A673 (cell line): Measurements from ENCODE around the gene NOP16. TPM values are rescaled to one million over a fixed set of nuclear protein-coding genes. Genes with fewer than 3 reads are reported as not detected.

Source experiments
- BruUV-seq: library from RNA; stranded (reverse); fragments of 400-500 nt; replicated peaks from 2 replicates; lab custom pipeline; 2021; lab: Mats Ljungman, UMichigan
- CTCF ChIA-PET: fragments of 300-600 bp; sonication (Branson Sonifier 250); formaldehyde crosslinking; loops from one replicate; lab custom pipeline; 2022; ENCODE audit warnings: antibody characterized with exemption; lab: Charles Lee
- POLR2A ChIA-PET: fragments of 300-600 bp; sonication (Branson Sonifier 250); formaldehyde crosslinking; loops from one replicate; lab custom pipeline; 2022; ENCODE audit warnings: antibody characterized with exemption; ENCODE audit not compliant: low non-redundant PET; lab: Charles Lee
- DNase-seq: peaks from one replicate; pipeline ENCODE4 v3.0.0-alpha.2; 2015; ENCODE audit warnings: low spot score
- H3K27ac ChIP-seq: fragments of 200-600 bp; sonication (generic); 2 replicates; pipeline ENCODE4 v1.5.1; 2016; ENCODE audit warnings: mixed run types, low read depth, mild to moderate bottlenecking, mixed read lengths, antibody characterized with exemption, low read length; ENCODE audit not compliant: poor library complexity, severe bottlenecking
- H3K27me3 ChIP-seq: fragments of 200-600 bp; sonication (generic); replicated peaks from 2 replicates; pipeline ENCODE4 v1.6.1; 2017; ENCODE audit warnings: mixed run types, low read depth, mild to moderate bottlenecking, mixed read lengths, antibody characterized with exemption, low read length; ENCODE audit not compliant: insufficient read depth, poor library complexity
- H3K36me3 ChIP-seq: fragments of 200-600 bp; sonication (generic); 2 replicates; pipeline ENCODE4 v1.6.1; 2016; ENCODE audit warnings: mixed run types, mild to moderate bottlenecking, mixed read lengths, antibody characterized with exemption, low read length; ENCODE audit not compliant: insufficient read depth, poor library complexity, severe bottlenecking
- H3K4me1 ChIP-seq: fragments of 200-600 bp; sonication (generic); 2 replicates; pipeline ENCODE4 v1.6.1; 2017; ENCODE audit warnings: mixed run types, mild to moderate bottlenecking, mixed read lengths, antibody characterized with exemption, low read length; ENCODE audit not compliant: insufficient read depth, poor library complexity, severe bottlenecking
- H3K4me3 ChIP-seq: fragments of 200-600 bp; sonication (generic); 2 replicates; pipeline ENCODE4 v1.5.1; 2016; ENCODE audit warnings: low read depth, mixed run types, mild to moderate bottlenecking, mixed read lengths, low read length; ENCODE audit not compliant: poor library complexity, severe bottlenecking
- H3K9me3 ChIP-seq: fragments of 200-600 bp; sonication (generic); 2 replicates; pipeline ENCODE4 v1.6.1; 2016; ENCODE audit warnings: mixed run types, low read depth, mild to moderate bottlenecking, mixed read lengths, antibody characterized with exemption, low read length; ENCODE audit not compliant: poor library complexity, severe bottlenecking
- EZH2 ChIP-seq: fragments of 200-600 bp; sonication (generic); IDR thresholded peaks from 2 replicates; pipeline ENCODE4 v1.6.1; 2017; ENCODE audit warnings: borderline replicate concordance, low read depth, mild to moderate bottlenecking, mixed read lengths, antibody characterized with exemption, low read length; ENCODE audit not compliant: poor library complexity, severe bottlenecking
- intact Hi-C: fragments of 100-400 bp; cut with micrococcal nuclease; formaldehyde crosslinking; loops from one replicate; pipeline ENCODE4 v1.10.0; 2022; ENCODE audit not compliant: unreplicated experiment
- total RNA-seq: library from RNA; stranded (reverse); gene quantifications from 2 replicates; pipeline ENCODE4 v1.2.3, GENCODE V29; 2021
- TF ChIP-seq, protein P1 (sequence below): fragments of 300-800, 200-600 bp; sonication (generic); conservative IDR thresholded peaks from 2 replicates; pipeline ENCODE4 v1.5.1; 2017; ENCODE audit warnings: low read depth, mild to moderate bottlenecking, antibody characterized with exemption, low read length, moderate library complexity, mixed read lengths

The NOP16 gene
- total RNA-seq, 1 experiment from 2014 or later, result 66.0 TPM

DNA sequence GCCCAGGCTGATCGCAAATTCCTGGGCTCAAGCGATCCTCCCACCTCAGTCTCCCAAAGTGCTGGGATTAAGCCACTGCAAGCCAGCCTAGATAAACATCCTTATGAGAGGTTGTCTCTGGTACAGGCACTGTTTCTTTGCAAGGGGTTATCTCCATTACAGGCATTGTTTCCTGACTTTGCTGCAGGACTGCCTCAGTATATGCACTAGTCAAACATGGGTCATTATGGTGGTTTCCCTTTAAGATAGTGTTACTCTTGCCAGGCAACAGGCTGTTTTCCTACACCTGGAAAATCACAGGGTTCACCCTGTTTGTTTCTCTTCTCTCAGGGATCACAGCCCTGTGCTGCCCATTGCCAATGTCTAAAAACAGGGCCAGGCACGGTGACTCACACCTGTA is 35.8 kb upstream of the NOP16 start:
- TF ChIP-seq, protein P1, sequence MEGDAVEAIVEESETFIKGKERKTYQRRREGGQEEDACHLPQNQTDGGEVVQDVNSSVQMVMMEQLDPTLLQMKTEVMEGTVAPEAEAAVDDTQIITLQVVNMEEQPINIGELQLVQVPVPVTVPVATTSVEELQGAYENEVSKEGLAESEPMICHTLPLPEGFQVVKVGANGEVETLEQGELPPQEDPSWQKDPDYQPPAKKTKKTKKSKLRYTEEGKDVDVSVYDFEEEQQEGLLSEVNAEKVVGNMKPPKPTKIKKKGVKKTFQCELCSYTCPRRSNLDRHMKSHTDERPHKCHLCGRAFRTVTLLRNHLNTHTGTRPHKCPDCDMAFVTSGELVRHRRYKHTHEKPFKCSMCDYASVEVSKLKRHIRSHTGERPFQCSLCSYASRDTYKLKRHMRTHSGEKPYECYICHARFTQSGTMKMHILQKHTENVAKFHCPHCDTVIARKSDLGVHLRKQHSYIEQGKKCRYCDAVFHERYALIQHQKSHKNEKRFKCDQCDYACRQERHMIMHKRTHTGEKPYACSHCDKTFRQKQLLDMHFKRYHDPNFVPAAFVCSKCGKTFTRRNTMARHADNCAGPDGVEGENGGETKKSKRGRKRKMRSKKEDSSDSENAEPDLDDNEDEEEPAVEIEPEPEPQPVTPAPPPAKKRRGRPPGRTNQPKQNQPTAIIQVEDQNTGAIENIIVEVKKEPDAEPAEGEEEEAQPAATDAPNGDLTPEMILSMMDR, result no peak
- TF ChIP-seq EZH2, result no peak
- no peaks in the 10 kb centered on the region for H3K27me3 ChIP-seq
- intact Hi-C loops, result no loop called here
- BruUV-seq, result no TSS peak
- DNase-seq, result no peak
- H3K4me1 ChIP-seq, result no peaks in the 10 kb centered on the region
- no peak overlapping the region for H3K27ac ChIP-seq
- no peak overlapping the region for H3K4me3 ChIP-seq
- ChIA-PET POLR2A (no interaction called here), CTCF (no interaction called here)
- H3K36me3 ChIP-seq, result no peaks in the 10 kb centered on the region
- H3K9me3 ChIP-seq, result no peaks in the 10 kb centered on the region

GRCh38 chr5:176420972-176421544 is 32.7 kb upstream of the NOP16 start:
- no TSS peak for BruUV-seq
- no peak overlapping the region for H3K27ac ChIP-seq
- no peak for DNase-seq
- H3K27me3 ChIP-seq, result no peaks in the 10 kb centered on the region
- no peak for TF ChIP-seq EZH2
- TF ChIP-seq, protein P1, result no peak
- ChIA-PET POLR2A (no interaction called here), CTCF (no interaction called here)
- H3K4me1 ChIP-seq, result no peaks in the 10 kb centered on the region
- intact Hi-C loops, result no loop called here
- H3K36me3 ChIP-seq, result no peaks in the 10 kb centered on the region
- H3K4me3 ChIP-seq, result no peak overlapping the region
- no peaks in the 10 kb centered on the region for H3K9me3 ChIP-seq

GRCh38 chr5:176420086-176420485 is 31.7 kb upstream of the NOP16 start:
- intact Hi-C loops, result no loop called here
- BruUV-seq, result no TSS peak
- DNase-seq, result no peak

More at GRCh38 chr5:176420086-176420485, 31.7 kb upstream of the NOP16 start:
- Histone ChIP-seq H3K27ac (no peak overlapping the region), H3K9me3 (no peaks in the 10 kb centered on the region), H3K27me3 (no peaks in the 10 kb centered on the region), H3K4me1 (peaks cover 6% of the 10 kb centered on the region), H3K4me3 (no peak overlapping the region), H3K36me3 (no peaks in the 10 kb centered on the region)
- POLR2A ChIA-PET, result no interaction called here
- CTCF ChIA-PET, result no interaction called here
- no peak for TF ChIP-seq EZH2
- TF ChIP-seq, protein P1, result no peak
